Stomach (tissue), 4 donors: ENCODE results near the gene CDH23.

Experiments used
- POLR2A ChIP-seq, 4 donors: fragments of 450-650 bp; IDR thresholded peaks; one replicate each; pipeline ENCODE4 v1.6.1; 2016; ENCODE audit warnings: antibody characterized with exemption in 4 of 4, control low read depth in 2 of 4, mild to moderate bottlenecking in 1 of 4, moderate library complexity in 1 of 4
- TF ChIP-seq, protein P1 (sequence below), 7 experiments: fragments of 450-650 bp in 4 of 7; fragments of 200-600 bp in 3 of 7; sonication (generic) in 3 of 7; IDR thresholded peaks; one replicate each; pipeline ENCODE4 v1.5.1; 2016 to 2019; ENCODE audit warnings: antibody characterized with exemption in 7 of 7, control low read depth in 2 of 7, mild to moderate bottlenecking in 1 of 7

DNA sequence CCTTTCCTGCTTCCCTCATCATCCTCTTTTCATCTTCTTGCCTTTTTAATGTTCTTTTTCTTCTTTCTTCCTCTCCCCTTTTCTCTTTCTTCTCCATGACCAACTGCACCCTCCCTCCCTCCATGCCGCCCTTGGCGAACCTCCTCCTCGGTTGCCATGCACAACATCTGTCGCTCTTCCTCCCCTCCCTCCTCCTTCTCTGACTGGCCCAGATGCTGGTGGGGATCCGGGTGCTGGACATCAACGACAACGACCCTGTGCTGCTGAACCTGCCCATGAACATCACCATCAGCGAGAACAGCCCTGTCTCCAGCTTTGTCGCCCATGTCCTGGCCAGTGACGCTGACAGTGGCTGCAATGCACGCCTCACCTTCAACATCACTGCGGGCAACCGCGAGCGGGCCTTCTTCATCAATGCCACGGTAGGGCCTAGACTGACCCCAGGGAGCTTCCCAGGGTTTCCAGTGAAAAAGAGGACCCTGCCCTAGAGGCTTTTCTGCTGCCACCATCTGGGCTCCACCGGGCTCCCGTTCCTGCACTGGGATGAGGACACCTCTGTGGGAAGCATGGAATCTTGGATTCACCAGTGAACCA is 388.1 kb downstream of the CDH23 start:
- TF ChIP-seq, protein P1, sequence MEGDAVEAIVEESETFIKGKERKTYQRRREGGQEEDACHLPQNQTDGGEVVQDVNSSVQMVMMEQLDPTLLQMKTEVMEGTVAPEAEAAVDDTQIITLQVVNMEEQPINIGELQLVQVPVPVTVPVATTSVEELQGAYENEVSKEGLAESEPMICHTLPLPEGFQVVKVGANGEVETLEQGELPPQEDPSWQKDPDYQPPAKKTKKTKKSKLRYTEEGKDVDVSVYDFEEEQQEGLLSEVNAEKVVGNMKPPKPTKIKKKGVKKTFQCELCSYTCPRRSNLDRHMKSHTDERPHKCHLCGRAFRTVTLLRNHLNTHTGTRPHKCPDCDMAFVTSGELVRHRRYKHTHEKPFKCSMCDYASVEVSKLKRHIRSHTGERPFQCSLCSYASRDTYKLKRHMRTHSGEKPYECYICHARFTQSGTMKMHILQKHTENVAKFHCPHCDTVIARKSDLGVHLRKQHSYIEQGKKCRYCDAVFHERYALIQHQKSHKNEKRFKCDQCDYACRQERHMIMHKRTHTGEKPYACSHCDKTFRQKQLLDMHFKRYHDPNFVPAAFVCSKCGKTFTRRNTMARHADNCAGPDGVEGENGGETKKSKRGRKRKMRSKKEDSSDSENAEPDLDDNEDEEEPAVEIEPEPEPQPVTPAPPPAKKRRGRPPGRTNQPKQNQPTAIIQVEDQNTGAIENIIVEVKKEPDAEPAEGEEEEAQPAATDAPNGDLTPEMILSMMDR (IDR thresholded peaks at IDR 0.05): no peak
- TF ChIP-seq POLR2A (IDR thresholded peaks at IDR 0.05): no peak
